ENCODE data around the gene NDEL1. TPM values are rescaled to one million over a fixed set of nuclear protein-coding genes. Genes with fewer than 3 reads are reported as not detected.

The NDEL1 gene
- total and polyA plus RNA-seq, 9 of the 15 experiments (the other 6 are each of a cell fraction or from before 2014, with no cell fraction given), result 0.86 to 30.5 (median 22.7) TPM

DNA sequence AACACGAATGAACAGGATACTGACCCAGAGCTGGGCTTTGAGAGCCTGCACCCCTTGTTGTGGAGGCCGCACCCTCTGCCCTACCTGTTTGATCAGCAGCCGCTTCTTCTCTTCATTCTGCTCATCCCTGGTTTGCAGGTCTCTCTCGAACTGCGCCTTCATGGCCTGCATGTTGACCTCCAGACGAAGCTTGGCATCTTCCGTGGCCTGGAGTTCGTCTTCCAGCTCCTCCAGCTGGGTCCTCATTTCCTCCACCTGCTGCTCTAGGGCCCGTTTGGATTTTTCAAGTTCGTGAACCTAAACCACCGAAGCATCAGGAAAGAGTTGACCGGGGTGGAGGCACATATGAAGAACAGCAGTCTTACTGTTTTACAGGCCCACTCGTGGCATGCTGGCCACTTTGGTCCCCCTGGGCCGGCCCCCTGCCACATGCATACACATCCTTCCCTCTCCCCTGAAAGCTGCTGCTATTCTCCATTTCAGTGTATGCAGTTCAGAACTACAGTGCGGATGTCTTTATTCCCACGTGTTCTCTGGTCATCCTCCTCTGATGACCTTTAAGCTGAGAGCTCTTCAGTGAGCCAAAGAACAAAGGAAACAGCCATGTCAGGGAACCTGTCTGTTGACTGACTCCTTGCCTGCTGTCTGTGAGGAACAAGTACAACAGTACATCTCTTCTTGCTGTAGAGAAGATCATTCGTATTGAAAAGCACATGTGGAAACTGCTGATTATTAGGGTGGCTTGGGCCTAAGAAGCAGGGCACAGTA lies 54.8 kb downstream of the NDEL1 start:
- peaks cover 91% of the 10 kb centered on the region for H3K36me3 ChIP-seq (ENCODE audit: control insufficient read depth, insufficient read depth, low read length)
- ATAC-seq, result no peak
- FAIRE-seq, result no peak
- H3K79me2 ChIP-seq (ENCODE audit: control insufficient read depth, insufficient read depth, low read length), result no peaks in the 10 kb centered on the region
- H3K27me3 ChIP-seq (ENCODE audit: control insufficient read depth in 2 of 2, insufficient read depth in 2 of 2, low read length in 2 of 2), result no peaks in the 10 kb centered on the region
- no peak overlapping the region for H3K4me2 ChIP-seq (ENCODE audit: insufficient read depth, low read length)
- H3K4me3 ChIP-seq, result no peak overlapping the region
- CTCF ChIA-PET (ENCODE audit: low intra/inter-chr PET ratio), result interaction anchor here (0.6 kb wide), 1 partner anchor 81 kb away, joined by 4 read pairs; no protein-coding TSS in a partner anchor
- 92% methylated on average over 16 of the region's 17 CpGs for WGBS (ENCODE audit: insufficient coverage, low coverage, missing lambda C conversion rate)
- no peak for TF ChIP-seq ZC3H8 (IDR thresholded peaks at IDR 0.05)
- TF ChIP-seq, protein P1, sequence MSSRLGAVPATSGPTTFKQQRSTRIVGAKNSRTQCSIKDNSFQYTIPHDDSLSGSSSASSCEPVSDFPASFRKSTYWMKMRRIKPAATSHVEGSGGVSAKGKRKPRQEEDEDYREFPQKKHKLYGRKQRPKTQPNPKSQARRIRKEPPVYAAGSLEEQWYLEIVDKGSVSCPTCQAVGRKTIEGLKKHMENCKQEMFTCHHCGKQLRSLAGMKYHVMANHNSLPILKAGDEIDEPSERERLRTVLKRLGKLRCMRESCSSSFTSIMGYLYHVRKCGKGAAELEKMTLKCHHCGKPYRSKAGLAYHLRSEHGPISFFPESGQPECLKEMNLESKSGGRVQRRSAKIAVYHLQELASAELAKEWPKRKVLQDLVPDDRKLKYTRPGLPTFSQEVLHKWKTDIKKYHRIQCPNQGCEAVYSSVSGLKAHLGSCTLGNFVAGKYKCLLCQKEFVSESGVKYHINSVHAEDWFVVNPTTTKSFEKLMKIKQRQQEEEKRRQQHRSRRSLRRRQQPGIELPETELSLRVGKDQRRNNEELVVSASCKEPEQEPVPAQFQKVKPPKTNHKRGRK (tag; IDR thresholded peaks at IDR 0.05), result no peak
- no peak for TF ChIP-seq ZFP30 (CRISPR knock-in tag; IDR thresholded peaks at IDR 0.05; ENCODE audit: borderline replicate concordance)
- H3K9ac ChIP-seq (ENCODE audit: insufficient read depth in 1 of 2, low read depth in 2 of 2, low read length in 2 of 2), result no peak overlapping the region
- no peak for DNase-seq (ENCODE audit: extremely low read depth in 1 of 4, low spot score in 3 of 4)
- no peaks in the 10 kb centered on the region; a peak in 1 of 5 replicates for H3K4me1 ChIP-seq (replicated peaks in 1 of 2; ENCODE audit: control insufficient read depth in 2 of 2, insufficient read depth in 2 of 2, low read length in 2 of 2)
- in situ Hi-C loops (cut with MboI), result no loop called here
- H3K9me1 ChIP-seq (ENCODE audit: control insufficient read depth, insufficient read depth, low read length), result no peaks in the 10 kb centered on the region
- BruUV-seq (replicated peaks), result no TSS peak
- H3K9me3 ChIP-seq (replicated peaks; ENCODE audit: control insufficient read depth, insufficient read depth, low read depth, low read length), result 0 out of 2 replicates have a peak, but pooled peaks cover 2% of the 10 kb centered on the region
- no peaks in the 10 kb centered on the region for H4K20me1 ChIP-seq (replicated peaks; ENCODE audit: control insufficient read depth, insufficient read depth, low read length)
- H2AFZ ChIP-seq (ENCODE audit: low read depth, low read length), result no peak overlapping the region
- no peak overlapping the region for H3K27ac ChIP-seq (ENCODE audit: extremely low read depth, low read depth, low read length)
- POLR2A ChIA-PET, result interaction anchor here (0.6 kb wide), 1 partner anchor 64 kb away, joined by 3 read pairs; no protein-coding TSS in a partner anchor
- intact Hi-C loops (cut with micrococcal nuclease), result no loop called here

All from K562 (cell line).